ENCODE data around the gene TSNAXIP1.

The TSNAXIP1 gene

GRCh38 chr16:67837811-67838210 lies 31.1 kb downstream of the TSNAXIP1 start:
- H3K4me1 ChIP-seq (ENCODE audit: control insufficient read depth, insufficient read depth, low read length), result peaks cover 8% of the 10 kb centered on the region

GRCh38 chr16:67841198-67841815 lies 34.6 kb downstream of the TSNAXIP1 start:
- Histone ChIP-seq H3K9ac (ENCODE audit: low read depth, low read length) (peak overlapping the region; percentile 68), H3K9me3 (ENCODE audit: control insufficient read depth, insufficient read depth, low read length) (no peaks in the 10 kb centered on the region), H3K27ac (ENCODE audit: low read depth, low read length) (peak overlapping the region; percentile 96), H3K4me1 (ENCODE audit: control insufficient read depth, insufficient read depth, low read length) (peaks cover 29% of the 10 kb centered on the region), H3K4me3 (ENCODE audit: low read depth, low read length) (peak overlapping the region; percentile 84; the same call in 1 of the 2 replicates), H3K36me3 (ENCODE audit: control insufficient read depth, insufficient read depth, low read length) (peaks cover 8% of the 10 kb centered on the region; the same call in 1 of the 2 replicates), H3K27me3 (ENCODE audit: control insufficient read depth, insufficient read depth, low read length) (no peaks in the 10 kb centered on the region)

More at GRCh38 chr16:67837811-67838210, 31.1 kb downstream of the TSNAXIP1 start:
- Histone ChIP-seq H3K4me3 (ENCODE audit: low read depth, low read length) (no peak overlapping the region), H3K36me3 (ENCODE audit: control insufficient read depth, insufficient read depth, low read length) (no peaks in the 10 kb centered on the region), H3K27ac (ENCODE audit: low read depth, low read length) (no peak overlapping the region), H3K27me3 (ENCODE audit: control insufficient read depth, insufficient read depth, low read length) (no peaks in the 10 kb centered on the region), H3K9ac (ENCODE audit: low read depth, low read length) (no peak overlapping the region), H3K9me3 (ENCODE audit: control insufficient read depth, insufficient read depth, low read length) (no peaks in the 10 kb centered on the region)

DNA sequence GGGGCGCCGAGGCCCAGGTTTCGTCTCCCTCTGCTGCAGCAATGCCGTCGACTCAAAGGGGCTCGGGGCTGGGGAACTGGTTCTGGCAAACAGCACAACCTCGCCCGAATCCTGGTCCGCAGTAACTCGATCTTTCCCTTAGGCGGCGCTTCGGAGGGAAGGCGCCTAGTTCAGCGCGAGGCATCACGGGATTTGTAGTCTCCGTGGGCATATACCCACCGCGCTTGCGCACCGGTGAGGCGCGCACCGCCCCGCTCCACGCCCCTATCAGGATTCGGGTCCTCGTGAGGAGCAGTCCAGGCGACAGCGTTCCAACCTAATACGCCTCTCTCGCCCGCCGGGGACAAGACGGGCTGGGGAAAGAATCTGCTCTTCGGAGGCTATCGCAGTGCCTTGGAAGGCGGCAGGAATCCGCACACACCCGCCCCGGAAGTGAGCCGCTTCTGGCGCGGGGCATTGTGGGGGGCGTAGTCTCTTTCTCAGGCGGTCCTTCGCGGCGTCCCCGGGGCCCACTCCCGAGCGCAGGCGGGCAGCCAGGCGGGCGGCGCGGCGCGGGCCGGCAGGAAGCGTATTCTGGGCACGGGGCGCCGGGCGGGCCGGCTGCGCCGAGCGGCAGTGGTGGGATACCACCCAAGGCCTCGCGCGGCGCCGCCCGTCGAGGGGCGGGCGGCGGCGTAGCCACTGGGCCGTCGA lies 35.3 kb downstream of the TSNAXIP1 start, which contains the start of gene THAP11:
Gene THAP11 (plus strand): TSS at position 505 of the 693 bp plus-strand sequence. CDS start 235 bp downstream, outside the sequence.
- no peaks in the 10 kb centered on the region for H3K9me3 ChIP-seq (ENCODE audit: control insufficient read depth, insufficient read depth, low read length)
- peaks cover 8% of the 10 kb centered on the region; the same call in 1 of the 2 replicates for H3K36me3 ChIP-seq (ENCODE audit: control insufficient read depth, insufficient read depth, low read length)
- H3K27ac ChIP-seq (ENCODE audit: low read depth, low read length), result peak within 1 kb of the TSS; percentile 96
- peak within 1 kb of the TSS; percentile 68 for H3K9ac ChIP-seq (ENCODE audit: low read depth, low read length)
- no peaks in the 10 kb centered on the region for H3K27me3 ChIP-seq (ENCODE audit: control insufficient read depth, insufficient read depth, low read length)
- peaks cover 29% of the 10 kb centered on the region for H3K4me1 ChIP-seq (ENCODE audit: control insufficient read depth, insufficient read depth, low read length)
- H3K4me3 ChIP-seq (ENCODE audit: low read depth, low read length), result peak within 1 kb of the TSS; percentile 84

DNA sequence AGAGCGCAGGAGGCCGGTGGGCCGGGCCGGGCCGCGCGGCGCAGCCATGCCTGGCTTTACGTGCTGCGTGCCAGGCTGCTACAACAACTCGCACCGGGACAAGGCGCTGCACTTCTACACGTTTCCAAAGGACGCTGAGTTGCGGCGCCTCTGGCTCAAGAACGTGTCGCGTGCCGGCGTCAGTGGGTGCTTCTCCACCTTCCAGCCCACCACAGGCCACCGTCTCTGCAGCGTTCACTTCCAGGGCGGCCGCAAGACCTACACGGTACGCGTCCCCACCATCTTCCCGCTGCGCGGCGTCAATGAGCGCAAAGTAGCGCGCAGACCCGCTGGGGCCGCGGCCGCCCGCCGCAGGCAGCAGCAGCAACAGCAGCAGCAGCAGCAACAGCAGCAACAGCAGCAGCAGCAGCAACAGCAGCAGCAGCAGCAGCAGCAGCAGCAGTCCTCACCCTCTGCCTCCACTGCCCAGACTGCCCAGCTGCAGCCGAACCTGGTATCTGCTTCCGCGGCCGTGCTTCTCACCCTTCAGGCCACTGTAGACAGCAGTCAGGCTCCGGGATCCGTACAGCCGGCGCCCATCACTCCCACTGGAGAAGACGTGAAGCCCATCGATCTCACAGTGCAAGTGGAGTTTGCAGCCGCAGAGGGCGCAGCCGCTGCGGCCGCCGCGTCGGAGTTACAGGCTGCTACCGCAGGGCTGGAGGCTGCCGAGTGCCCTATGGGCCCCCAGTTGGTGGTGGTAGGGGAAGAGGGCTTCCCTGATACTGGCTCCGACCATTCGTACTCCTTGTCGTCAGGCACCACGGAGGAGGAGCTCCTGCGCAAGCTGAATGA lies 36.0 kb downstream of the TSNAXIP1 start:
- no peaks in the 10 kb centered on the region for H3K27me3 ChIP-seq (ENCODE audit: control insufficient read depth, insufficient read depth, low read length)
- H3K27ac ChIP-seq (ENCODE audit: low read depth, low read length), result peak overlapping the region; percentile 96
- H3K9me3 ChIP-seq (ENCODE audit: control insufficient read depth, insufficient read depth, low read length), result no peaks in the 10 kb centered on the region
- H3K9ac ChIP-seq (ENCODE audit: low read depth, low read length), result peak overlapping the region; percentile 66
- peaks cover 8% of the 10 kb centered on the region; the same call in 1 of the 2 replicates for H3K36me3 ChIP-seq (ENCODE audit: control insufficient read depth, insufficient read depth, low read length)
- peaks cover 29% of the 10 kb centered on the region for H3K4me1 ChIP-seq (ENCODE audit: control insufficient read depth, insufficient read depth, low read length)
- peak overlapping the region; percentile 84 for H3K4me3 ChIP-seq (ENCODE audit: low read depth, low read length)

- no peaks in the 10 kb centered on the region for H3K9me3 ChIP-seq (ENCODE audit: control insufficient read depth, insufficient read depth, low read length)
- peaks cover 8% of the 10 kb centered on the region; the same call in 1 of the 2 replicates for H3K36me3 ChIP-seq (ENCODE audit: control insufficient read depth, insufficient read depth, low read length)
- H3K4me1 ChIP-seq (ENCODE audit: control insufficient read depth, insufficient read depth, low read length), result peaks cover 34% of the 10 kb centered on the region
- H3K27me3 ChIP-seq (ENCODE audit: control insufficient read depth, insufficient read depth, low read length), result no peaks in the 10 kb centered on the region
- peak overlapping the region; percentile 84 for H3K4me3 ChIP-seq (ENCODE audit: low read depth, low read length)
- H3K27ac ChIP-seq (ENCODE audit: low read depth, low read length), result no peak overlapping the region
- H3K9ac ChIP-seq (ENCODE audit: low read depth, low read length), result no peak overlapping the region
Measured at GRCh38 chr16:67843343-67843765, 36.7 kb downstream of the TSNAXIP1 start.

GRCh38 chr16:67844497-67844896 lies 37.8 kb downstream of the TSNAXIP1 start:
- Histone ChIP-seq H3K27me3 (ENCODE audit: control insufficient read depth, insufficient read depth, low read length) (no peaks in the 10 kb centered on the region), H3K27ac (ENCODE audit: low read depth, low read length) (no peak overlapping the region), H3K9me3 (ENCODE audit: control insufficient read depth, insufficient read depth, low read length) (no peaks in the 10 kb centered on the region), H3K36me3 (ENCODE audit: control insufficient read depth, insufficient read depth, low read length) (peaks cover 12% of the 10 kb centered on the region; the same call in 1 of the 2 replicates), H3K4me3 (ENCODE audit: low read depth, low read length) (peak overlapping the region; percentile 84), H3K4me1 (ENCODE audit: control insufficient read depth, insufficient read depth, low read length) (peaks cover 34% of the 10 kb centered on the region), H3K9ac (ENCODE audit: low read depth, low read length) (no peak overlapping the region)

- Histone ChIP-seq H3K9ac (ENCODE audit: low read depth, low read length) (no peak overlapping the region), H3K36me3 (ENCODE audit: control insufficient read depth, insufficient read depth, low read length) (peaks cover 12% of the 10 kb centered on the region; the same call in 1 of the 2 replicates), H3K27me3 (ENCODE audit: control insufficient read depth, insufficient read depth, low read length) (no peaks in the 10 kb centered on the region), H3K27ac (ENCODE audit: low read depth, low read length) (peak overlapping the region; percentile 97), H3K4me3 (ENCODE audit: low read depth, low read length) (peak overlapping the region; percentile 95), H3K9me3 (ENCODE audit: control insufficient read depth, insufficient read depth, low read length) (no peaks in the 10 kb centered on the region), H3K4me1 (ENCODE audit: control insufficient read depth, insufficient read depth, low read length) (peaks cover 34% of the 10 kb centered on the region)
Measured at GRCh38 chr16:67845291-67846062, 38.8 kb downstream of the TSNAXIP1 start.

DNA sequence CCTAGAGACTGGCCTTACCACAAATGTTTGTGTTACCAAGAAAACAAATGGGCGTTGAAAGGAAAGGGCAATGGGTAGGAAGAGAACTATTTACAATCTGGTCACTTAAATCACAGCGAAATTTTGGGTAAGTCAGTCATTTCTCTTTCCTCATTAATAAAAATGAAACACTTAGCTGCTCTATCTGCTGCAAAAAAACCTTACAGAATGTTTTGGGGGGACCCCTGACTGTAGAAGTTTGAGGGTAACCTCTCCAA lies 39.3 kb downstream of the TSNAXIP1 start:
- Histone ChIP-seq H3K36me3 (ENCODE audit: control insufficient read depth, insufficient read depth, low read length) (peaks cover 12% of the 10 kb centered on the region; the same call in 1 of the 2 replicates), H3K9me3 (ENCODE audit: control insufficient read depth, insufficient read depth, low read length) (no peaks in the 10 kb centered on the region), H3K27ac (ENCODE audit: low read depth, low read length) (peak overlapping the region; percentile 97), H3K27me3 (ENCODE audit: control insufficient read depth, insufficient read depth, low read length) (no peaks in the 10 kb centered on the region), H3K9ac (ENCODE audit: low read depth, low read length) (peak overlapping the region; percentile 50), H3K4me3 (ENCODE audit: low read depth, low read length) (peak overlapping the region; percentile 95), H3K4me1 (ENCODE audit: control insufficient read depth, insufficient read depth, low read length) (peaks cover 34% of the 10 kb centered on the region)

GRCh38 chr16:67846320-67847063 lies 39.8 kb downstream of the TSNAXIP1 start, which contains the start of gene NUTF2:
Gene NUTF2 (plus strand): TSS chr16:67846933. CDS start chr16:67865131, 18,198 bp downstream.
- peak within 1 kb of the TSS; percentile 90 for H3K9ac ChIP-seq (ENCODE audit: low read depth, low read length)
- H3K9me3 ChIP-seq (ENCODE audit: control insufficient read depth, insufficient read depth, low read length), result no peaks in the 10 kb centered on the region
- H3K4me1 ChIP-seq (ENCODE audit: control insufficient read depth, insufficient read depth, low read length), result peaks cover 30% of the 10 kb centered on the region
- no peaks in the 10 kb centered on the region for H3K27me3 ChIP-seq (ENCODE audit: control insufficient read depth, insufficient read depth, low read length)
- peak within 1 kb of the TSS; percentile 95 for H3K4me3 ChIP-seq (ENCODE audit: low read depth, low read length)
- peak within 1 kb of the TSS; percentile 97 for H3K27ac ChIP-seq (ENCODE audit: low read depth, low read length)
- peaks cover 12% of the 10 kb centered on the region; the same call in 1 of the 2 replicates for H3K36me3 ChIP-seq (ENCODE audit: control insufficient read depth, insufficient read depth, low read length)
